Neural progenitor cell (in vitro differentiated cells): ENCODE results near the gene LURAP1L. TPM values are rescaled to one million over a fixed set of nuclear protein-coding genes. Genes with fewer than 3 reads are reported as not detected.

Experiments used
- DNase-seq: peaks from one replicate; pipeline ENCODE4 v3.0.0-alpha.2; 2016; ENCODE audit warnings: low spot score
- H2AFZ ChIP-seq: fragments of 200-600 bp; sonication (generic); replicated peaks from 2 replicates; pipeline ENCODE4 v1.6.1; 2016; ENCODE audit warnings: antibody characterized with exemption
- H3F3A ChIP-seq: fragments of 200-600 bp; sonication (generic); 2 replicates; pipeline ENCODE4 v1.6.1; 2016; ENCODE audit warnings: antibody characterized with exemption, low read depth
- H3K27ac ChIP-seq: fragments of 200-600 bp; sonication (generic); 2 replicates; pipeline ENCODE4 v1.5.1; 2016; ENCODE audit warnings: mild to moderate bottlenecking
- H3K27me3 ChIP-seq: fragments of 200-600 bp; sonication (generic); 2 replicates; pipeline ENCODE4 v1.6.1; 2016; ENCODE audit warnings: mild to moderate bottlenecking, moderate library complexity
- H3K36me3 ChIP-seq: fragments of 200-600 bp; sonication (generic); 2 replicates; pipeline ENCODE4 v1.5.1; 2016
- H3K4me1 ChIP-seq: fragments of 200-600 bp; sonication (generic); 2 replicates; pipeline ENCODE4 v1.6.1; 2016; ENCODE audit warnings: mixed run types
- H3K4me2 ChIP-seq: fragments of 200-600 bp; sonication (generic); 2 replicates; pipeline ENCODE4 v1.6.1; 2016
- H3K4me3 ChIP-seq: fragments of 200-600 bp; sonication (generic); 2 replicates; pipeline ENCODE4 v1.5.1; 2016
- H3K79me2 ChIP-seq: fragments of 200-600 bp; sonication (generic); 2 replicates; pipeline ENCODE4 v1.6.1; 2016; ENCODE audit warnings: low read depth
- H3K9ac ChIP-seq: fragments of 200-600 bp; sonication (generic); 2 replicates; pipeline ENCODE4 v1.6.1; 2016
- H3K9me3 ChIP-seq: fragments of 200-600 bp; sonication (generic); 2 replicates; pipeline ENCODE4 v1.5.1; 2016; ENCODE audit warnings: low read depth
- H4K20me1 ChIP-seq: fragments of 200-600 bp; sonication (generic); 2 replicates; pipeline ENCODE4 v1.6.1; 2016; ENCODE audit warnings: low read depth
- H3K27ac Mint-ChIP-seq: 3 replicates; pipeline ENCODE4 v1.8.0; 2021; ENCODE audit warnings: mixed read lengths
- H3K27me3 Mint-ChIP-seq: 2 replicates; pipeline ENCODE4 v1.8.0; 2022; ENCODE audit warnings: low read depth, mild to moderate bottlenecking, inconsistent platforms, moderate library complexity, mixed read lengths; ENCODE audit not compliant: insufficient read depth
- H3K36me3 Mint-ChIP-seq: 3 replicates; pipeline ENCODE4 v1.8.0; 2021; ENCODE audit warnings: mixed read lengths
- H3K4me1 Mint-ChIP-seq: 3 replicates; pipeline ENCODE4 v1.8.0; 2021; ENCODE audit warnings: mixed read lengths
- H3K4me3 Mint-ChIP-seq: 3 replicates; pipeline ENCODE4 v1.8.0; 2021; ENCODE audit warnings: mild to moderate bottlenecking, moderate library complexity, mixed read lengths
- H3K9me3 Mint-ChIP-seq: 3 replicates; pipeline ENCODE4 v1.8.0; 2020; ENCODE audit warnings: mixed read lengths
- CTCF ChIP-seq: fragments of 200-600 bp; sonication (generic); IDR thresholded peaks from 2 replicates; pipeline ENCODE4 v1.5.1; 2017; ENCODE audit warnings: antibody characterized with exemption, mild to moderate bottlenecking
- EZH2 ChIP-seq: fragments of 200-600 bp; sonication (generic); IDR thresholded peaks from 2 replicates; pipeline ENCODE4 v1.6.1; 2017; ENCODE audit warnings: antibody characterized with exemption, mild to moderate bottlenecking, moderate library complexity
- EZH2phosphoT487 ChIP-seq: fragments of 200-600 bp; sonication (generic); IDR thresholded peaks from 2 replicates; pipeline ENCODE4 v1.6.1; 2017; ENCODE audit warnings: antibody characterized with exemption
- total RNA-seq: library from RNA; depleted of rRNA; stranded (reverse); fragments of >200 nt; gene quantifications from 2 replicates; pipeline ENCODE4 v1.2.3, GENCODE V29; 2015; ENCODE audit warnings: low replicate concordance

The LURAP1L gene
- total RNA-seq, 1 donor from 2014 or later, result 0.75 TPM

- Histone ChIP-seq H3K4me2 (no peak overlapping the region), H3K9me3 (no peaks in the 10 kb centered on the region), H3K27me3 (no peaks in the 10 kb centered on the region), H3K4me3 (no peak overlapping the region), H3K27ac (no peak overlapping the region), H3K4me1 (no peaks in the 10 kb centered on the region), H3K79me2 (no peaks in the 10 kb centered on the region), H2AFZ (no peak overlapping the region), H3K36me3 (no peaks in the 10 kb centered on the region), H3K9ac (no peak overlapping the region), H3F3A (no peaks in the 10 kb centered on the region), H4K20me1 (no peaks in the 10 kb centered on the region)
- Mint-ChIP-seq H3K27ac (no peak overlapping the region), H3K36me3 (no peaks in the 10 kb centered on the region), H3K27me3 (no peaks in the 10 kb centered on the region), H3K4me3 (no peak overlapping the region), H3K4me1 (no peaks in the 10 kb centered on the region), H3K9me3 (no peaks in the 10 kb centered on the region)
- no peak for DNase-seq
- no peak for TF ChIP-seq EZH2
- TF ChIP-seq CTCF, result no peak
- no peak for TF ChIP-seq EZH2phosphoT487
Observed at GRCh38 chr9:12801187-12801586, 26.4 kb downstream of the LURAP1L start.

- Mint-ChIP-seq H3K27me3 (no peaks in the 10 kb centered on the region), H3K27ac (no peak overlapping the region), H3K36me3 (no peaks in the 10 kb centered on the region), H3K9me3 (no peaks in the 10 kb centered on the region), H3K4me3 (no peak overlapping the region), H3K4me1 (no peaks in the 10 kb centered on the region)
- Histone ChIP-seq H3K27me3 (no peaks in the 10 kb centered on the region), H3K4me2 (no peak overlapping the region), H3K36me3 (no peaks in the 10 kb centered on the region), H3K4me1 (no peaks in the 10 kb centered on the region), H3K27ac (no peak overlapping the region), H3K9ac (no peak overlapping the region), H3K79me2 (no peaks in the 10 kb centered on the region), H2AFZ (no peak overlapping the region), H4K20me1 (no peaks in the 10 kb centered on the region), H3K9me3 (no peaks in the 10 kb centered on the region), H3F3A (no peaks in the 10 kb centered on the region), H3K4me3 (no peak overlapping the region)
- no peak for TF ChIP-seq EZH2phosphoT487
- TF ChIP-seq CTCF, result no peak
- TF ChIP-seq EZH2, result no peak
- no peak for DNase-seq
Observed at GRCh38 chr9:12801663-12802062, 26.8 kb downstream of the LURAP1L start.

GRCh38 chr9:12802093-12802492 is 27.3 kb downstream of the LURAP1L start:
- TF ChIP-seq EZH2phosphoT487 (no peak), CTCF (no peak), EZH2 (no peak)
- Histone ChIP-seq H2AFZ (no peak overlapping the region), H4K20me1 (no peaks in the 10 kb centered on the region), H3K4me2 (no peak overlapping the region), H3K27me3 (no peaks in the 10 kb centered on the region), H3K79me2 (no peaks in the 10 kb centered on the region), H3K9ac (no peak overlapping the region), H3K36me3 (no peaks in the 10 kb centered on the region), H3K4me1 (no peaks in the 10 kb centered on the region), H3K27ac (no peak overlapping the region), H3K9me3 (no peaks in the 10 kb centered on the region), H3F3A (no peaks in the 10 kb centered on the region), H3K4me3 (no peak overlapping the region)
- no peak for DNase-seq
- H3K4me3 Mint-ChIP-seq, result no peak overlapping the region
- H3K9me3 Mint-ChIP-seq, result no peaks in the 10 kb centered on the region
- no peaks in the 10 kb centered on the region for H3K27me3 Mint-ChIP-seq
- H3K4me1 Mint-ChIP-seq, result no peaks in the 10 kb centered on the region
- H3K36me3 Mint-ChIP-seq, result no peaks in the 10 kb centered on the region
- no peak overlapping the region for H3K27ac Mint-ChIP-seq
